Central memory CD4-positive, alpha-beta T cell (primary cell): ENCODE data around the gene KRTAP2-3.
"Not testable (repeated sequence)": the region's sequence is repeated elsewhere in the genome, so short reads cannot be mapped to it uniquely, and the experiment has no call there.

Source experiments
- DNase-seq: peaks from one replicate; pipeline ENCODE4 v3.0.0; 2022

The KRTAP2-3 gene

GRCh38 chr17:41067281-41067680 is 7.4 kb upstream of the KRTAP2-3 start:
- no peak for DNase-seq

GRCh38 chr17:41065829-41066624 is 6.1 kb upstream of the KRTAP2-3 start, which contains the start of gene KRTAP2-4:
Gene KRTAP2-4 (minus strand): TSS chr17:41065879. CDS start chr17:41065845, 34 bp downstream.
- no peak for DNase-seq

- not testable (repeated sequence) for DNase-seq
Measured at GRCh38 chr17:41065016-41065689, 5.2 kb upstream of the KRTAP2-3 start.

- no peak for DNase-seq
Measured at GRCh38 chr17:41064301-41064700, 4.4 kb upstream of the KRTAP2-3 start.

GRCh38 chr17:41063449-41063848 is 3.5 kb upstream of the KRTAP2-3 start:
- no peak for DNase-seq

- DNase-seq: no peak
Measured at GRCh38 chr17:41061964-41062363, 2.0 kb upstream of the KRTAP2-3 start.

- DNase-seq: not testable (repeated sequence)
Measured at GRCh38 chr17:41059276-41060051, 450 bp downstream of the KRTAP2-3 start.

GRCh38 chr17:41058741-41059140 is 1.2 kb downstream of the KRTAP2-3 start:
- DNase-seq: no peak

GRCh38 chr17:41057547-41057946 is 2.4 kb downstream of the KRTAP2-3 start:
- no peak for DNase-seq

- DNase-seq: not testable (repeated sequence)
Measured at GRCh38 chr17:41055130-41055529, 4.8 kb downstream of the KRTAP2-3 start, which contains the start of gene KRTAP2-2. Gene KRTAP2-2 (minus strand): TSS chr17:41055230. CDS start chr17:41055211, 19 bp downstream.

- DNase-seq: not testable (repeated sequence)
Measured at GRCh38 chr17:41054556-41054955, 5.4 kb downstream of the KRTAP2-3 start.

GRCh38 chr17:41054025-41054424 is 5.9 kb downstream of the KRTAP2-3 start:
- DNase-seq: no peak

GRCh38 chr17:41052566-41052965 is 7.3 kb downstream of the KRTAP2-3 start:
- DNase-seq: no peak

GRCh38 chr17:41049110-41049509 is 10.8 kb downstream of the KRTAP2-3 start:
- DNase-seq: no peak

GRCh38 chr17:41048441-41048840 is 11.5 kb downstream of the KRTAP2-3 start:
- no peak for DNase-seq

- DNase-seq: not testable (repeated sequence)
Measured at GRCh38 chr17:41046735-41047465, 13.0 kb downstream of the KRTAP2-3 start, which contains the start of gene KRTAP2-1. Gene KRTAP2-1 (minus strand): TSS chr17:41047316. CDS start chr17:41047267, 49 bp downstream.

- DNase-seq: no peak
Measured at GRCh38 chr17:41042953-41043352, 17.0 kb downstream of the KRTAP2-3 start.

GRCh38 chr17:41040783-41041571 is 18.9 kb downstream of the KRTAP2-3 start, which contains the start of gene KRTAP1-1:
Gene KRTAP1-1 (minus strand): TSS chr17:41041450. CDS start chr17:41041397, 53 bp downstream.
- not testable (repeated sequence) for DNase-seq

GRCh38 chr17:41037853-41038350 is 22.0 kb downstream of the KRTAP2-3 start:
- DNase-seq: no peak

- not testable (repeated sequence) for DNase-seq
Measured at GRCh38 chr17:41034346-41034935, 25.5 kb downstream of the KRTAP2-3 start, which contains the start of gene KRTAP1-3. Gene KRTAP1-3 (minus strand): TSS chr17:41034874. CDS start chr17:41034821, 53 bp downstream.
